H9 (cell line): ENCODE results near the gene CASP6. TPM values are rescaled to one million over a fixed set of nuclear protein-coding genes. Genes with fewer than 3 reads are reported as not detected.
A peak's percentile ranks its signal among the peaks of the same experiment; 100 is the strongest.

Source experiments
- DNase-seq: peaks from one replicate; pipeline ENCODE4 v3.0.0-alpha.2; 2017
- H2AFZ ChIP-seq: one replicate; pipeline ENCODE4 v1.6.1; 2013; ENCODE audit warnings: mild to moderate bottlenecking, low read length, control low read depth, moderate library complexity
- H2AK5ac ChIP-seq: 2 replicates; pipeline ENCODE4 v1.6.1; 2013; ENCODE audit warnings: low read length, control low read depth, mixed read lengths; ENCODE audit not compliant: insufficient read length
- H2BK120ac ChIP-seq: one replicate; pipeline ENCODE4 v1.6.1; 2013; ENCODE audit warnings: low read depth, mild to moderate bottlenecking, low read length, control low read depth, inconsistent platforms; ENCODE audit not compliant: poor library complexity, severe bottlenecking
- H2BK12ac ChIP-seq: 2 replicates; pipeline ENCODE4 v1.6.1; 2013; ENCODE audit warnings: low read length, control low read depth, mixed read lengths, low read depth; ENCODE audit not compliant: insufficient read length
- H2BK15ac ChIP-seq: 2 replicates; pipeline ENCODE4 v1.6.1; 2013; ENCODE audit warnings: low read depth, low read length, control low read depth
- H2BK20ac ChIP-seq: one replicate; pipeline ENCODE4 v1.6.1; 2013; ENCODE audit warnings: low read depth, mild to moderate bottlenecking, low read length, control low read depth, inconsistent platforms; ENCODE audit not compliant: poor library complexity, severe bottlenecking
- H2BK5ac ChIP-seq: 2 replicates; pipeline ENCODE4 v1.6.1; 2013; ENCODE audit warnings: low read length, control low read depth, mixed read lengths; ENCODE audit not compliant: insufficient read length
- H3K14ac ChIP-seq: 2 replicates; pipeline ENCODE4 v1.6.1; 2013; ENCODE audit warnings: low read length, control low read depth; ENCODE audit not compliant: insufficient read depth
- H3K18ac ChIP-seq: 2 replicates; pipeline ENCODE4 v1.6.1; 2013; ENCODE audit warnings: low read depth, mild to moderate bottlenecking, mixed read lengths, low read length, control low read depth; ENCODE audit not compliant: insufficient read length
- H3K23ac ChIP-seq: 2 replicates; pipeline ENCODE4 v1.6.1; 2013; ENCODE audit warnings: low read length, control low read depth, mixed read lengths, low read depth; ENCODE audit not compliant: insufficient read length
- H3K23me2 ChIP-seq: 2 replicates; pipeline ENCODE4 v1.6.1; 2013; ENCODE audit warnings: low read depth, mild to moderate bottlenecking, mixed read lengths, low read length, control low read depth; ENCODE audit not compliant: insufficient read length, poor library complexity, severe bottlenecking
- H3K27ac ChIP-seq: 2 replicates; pipeline ENCODE4 v1.5.1; 2013; ENCODE audit warnings: low read length, control low read depth, mixed read lengths, low read depth; ENCODE audit not compliant: insufficient read length
- H3K27me3 ChIP-seq: 2 replicates; pipeline ENCODE4 v1.6.1; 2013; ENCODE audit warnings: low read length, control low read depth, inconsistent platforms; ENCODE audit not compliant: insufficient read depth
- H3K4ac ChIP-seq: 2 replicates; pipeline ENCODE4 v1.6.1; 2013; ENCODE audit warnings: low read depth, mild to moderate bottlenecking, control low read depth, inconsistent platforms, low read length, moderate library complexity
- H3K4me1 ChIP-seq: 2 replicates; pipeline ENCODE4 v1.6.1; 2013; ENCODE audit warnings: low read length, control low read depth, inconsistent platforms; ENCODE audit not compliant: insufficient read depth
- H3K4me2 ChIP-seq: 2 replicates; pipeline ENCODE4 v1.6.1; 2013; ENCODE audit warnings: low read length, control low read depth, mixed read lengths; ENCODE audit not compliant: insufficient read length, insufficient read depth
- H3K56ac ChIP-seq: 2 replicates; pipeline ENCODE4 v1.6.1; 2013; ENCODE audit warnings: low read depth, mild to moderate bottlenecking, mixed read lengths, low read length, control low read depth; ENCODE audit not compliant: insufficient read length
- H3K79me1 ChIP-seq: 2 replicates; pipeline ENCODE4 v1.6.1; 2013; ENCODE audit warnings: low read depth, mild to moderate bottlenecking, moderate library complexity, low read length, control low read depth, inconsistent platforms; ENCODE audit not compliant: insufficient read depth, poor library complexity, severe bottlenecking
- H3K79me2 ChIP-seq: 2 replicates; pipeline ENCODE4 v1.6.1; 2013; ENCODE audit warnings: low read length, control low read depth, inconsistent platforms; ENCODE audit not compliant: insufficient read depth
- H3K9ac ChIP-seq: 2 replicates; pipeline ENCODE4 v1.6.1; 2013; ENCODE audit warnings: low read length, control low read depth, mixed read lengths; ENCODE audit not compliant: insufficient read length; ENCODE audit errors: extremely low read depth
- H3K9me3 ChIP-seq: one replicate; pipeline ENCODE4 v1.6.1; 2013; ENCODE audit warnings: low read depth, low read length, inconsistent platforms; ENCODE audit not compliant: control insufficient read depth
- H3T11ph ChIP-seq: one replicate; pipeline ENCODE4 v1.6.1; 2013; ENCODE audit warnings: mild to moderate bottlenecking, low read length, control low read depth, inconsistent platforms
- H4K20me1 ChIP-seq: one replicate; pipeline ENCODE4 v1.6.1; 2013; ENCODE audit not compliant: control insufficient read depth, insufficient read length, insufficient read depth
- H4K5ac ChIP-seq: 2 replicates; pipeline ENCODE4 v1.6.1; 2013; ENCODE audit warnings: low read depth, mild to moderate bottlenecking, mixed read lengths, low read length, control low read depth; ENCODE audit not compliant: insufficient read length
- H4K8ac ChIP-seq: replicated peaks from 2 replicates; pipeline ENCODE4 v1.6.1; 2013; ENCODE audit warnings: low read length, control low read depth, mixed read lengths, low read depth; ENCODE audit not compliant: insufficient read length
- H4K91ac ChIP-seq: 2 replicates; pipeline ENCODE4 v1.6.1; 2013; ENCODE audit warnings: low read depth, mild to moderate bottlenecking, moderate library complexity, mixed read lengths, low read length, control low read depth; ENCODE audit not compliant: insufficient read length
- H3K27ac Mint-ChIP-seq, 3 experiments: 2 replicates in 2 of 3; 3 replicates in 1 of 3; pipeline ENCODE4 v1.8.0; 2020 to 2021; ENCODE audit warnings: mixed read lengths in 3 of 3, mild to moderate bottlenecking in 1 of 3, moderate library complexity in 1 of 3
- H3K27me3 Mint-ChIP-seq: 2 replicates; pipeline ENCODE4 v1.8.0; 2021; ENCODE audit warnings: low read depth, mild to moderate bottlenecking, moderate library complexity, mixed read lengths
- H3K36me3 Mint-ChIP-seq, 3 experiments: 2 replicates in 2 of 3; 3 replicates in 1 of 3; pipeline ENCODE4 v1.8.0; 2020 to 2021; ENCODE audit warnings: low read depth in 3 of 3, mixed read lengths in 3 of 3; ENCODE audit not compliant: insufficient read depth in 1 of 3
- H3K4me1 Mint-ChIP-seq, 2 experiments: 2 replicates each; pipeline ENCODE4 v1.8.0; 2020; ENCODE audit warnings: mixed read lengths in 2 of 2
- H3K4me3 Mint-ChIP-seq, 2 experiments: 2 replicates in 1 of 2; 3 replicates in 1 of 2; pipeline ENCODE4 v1.8.0; 2020 to 2021; ENCODE audit warnings: mild to moderate bottlenecking in 2 of 2, mixed read lengths in 2 of 2, moderate library complexity in 1 of 2
- H3K9me3 Mint-ChIP-seq, 2 experiments: 2 replicates in 1 of 2; 3 replicates in 1 of 2; pipeline ENCODE4 v1.8.0; 2020; ENCODE audit warnings: mild to moderate bottlenecking in 2 of 2, mixed read lengths in 2 of 2, moderate library complexity in 1 of 2
- WGBS: extraction: QIAGEN DNeasy Blood & Tissue Kit; methylation state at CpG from one replicate; pipeline ENCODE4 v1.1.7; 2013; ENCODE audit warnings: missing lambda C conversion rate, low lambda C conversion rate, mixed read lengths; ENCODE audit not compliant: insufficient read length; ENCODE audit errors: extremely low coverage; 5-methylcytosine and 5-hydroxymethylcytosine counted together
- total RNA-seq: library from RNA; stranded (reverse); gene quantifications from 2 replicates; pipeline ENCODE4 v1.2.1, GENCODE V29; 2021
- TF ChIP-seq, protein P1 (sequence below): fragments of 200-600 bp; sonication (generic); conservative IDR thresholded peaks from 3 replicates; pipeline ENCODE4 v1.8.0; 2021; ENCODE audit warnings: antibody characterized with exemption, mild to moderate bottlenecking

Gene CASP6
- total RNA-seq, 1 experiment from 2014 or later = 25.2 TPM

DNA sequence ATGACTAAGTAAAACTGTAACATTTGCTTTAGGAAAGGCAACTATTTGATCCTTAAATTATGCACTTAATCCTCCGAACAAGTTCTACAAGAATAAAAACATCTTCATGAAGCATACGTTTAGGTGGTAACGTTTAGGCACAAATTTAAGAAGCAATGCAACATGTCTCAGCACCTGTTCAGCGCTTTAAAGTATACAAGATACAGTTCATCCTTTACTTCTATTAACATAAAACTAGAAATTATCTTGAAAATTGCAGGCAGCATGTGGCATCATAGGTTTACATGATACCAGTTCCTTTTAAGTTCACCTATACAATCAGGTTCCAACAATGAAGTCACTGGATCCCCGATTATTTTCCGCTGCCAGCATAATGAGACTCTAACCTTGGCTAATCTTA lies 25.1 kb upstream of the CASP6 start:
- Mint-ChIP-seq H3K9me3 (no peaks in the 10 kb centered on the region), H3K4me3 (peak overlapping the region; percentile 94 to 95), H3K27ac (peak overlapping the region in 1 of 3 experiments; percentile 3; a peak in 1 of 7 replicates), H3K4me1 (peaks cover 12 to 14% of the 10 kb centered on the region in 2 experiments), H3K27me3 (no peaks in the 10 kb centered on the region), H3K36me3 (peaks cover 4 to 14% (median 8%) of the 10 kb centered on the region in 3 experiments; a peak in 6 of 7 replicates)
- H3K27ac ChIP-seq = no peak overlapping the region
- H3K4me2 ChIP-seq = peak overlapping the region; percentile 100
- H3K9ac ChIP-seq = peak overlapping the region; percentile 96
- H2BK12ac ChIP-seq = no peak overlapping the region
- H3K18ac ChIP-seq = no peak overlapping the region
- H3T11ph ChIP-seq = no peak overlapping the region
- H4K91ac ChIP-seq = no peak overlapping the region
- no peak overlapping the region for H2BK20ac ChIP-seq
- peaks cover 4% of the 10 kb centered on the region for H3K23me2 ChIP-seq
- TF ChIP-seq, protein P1, sequence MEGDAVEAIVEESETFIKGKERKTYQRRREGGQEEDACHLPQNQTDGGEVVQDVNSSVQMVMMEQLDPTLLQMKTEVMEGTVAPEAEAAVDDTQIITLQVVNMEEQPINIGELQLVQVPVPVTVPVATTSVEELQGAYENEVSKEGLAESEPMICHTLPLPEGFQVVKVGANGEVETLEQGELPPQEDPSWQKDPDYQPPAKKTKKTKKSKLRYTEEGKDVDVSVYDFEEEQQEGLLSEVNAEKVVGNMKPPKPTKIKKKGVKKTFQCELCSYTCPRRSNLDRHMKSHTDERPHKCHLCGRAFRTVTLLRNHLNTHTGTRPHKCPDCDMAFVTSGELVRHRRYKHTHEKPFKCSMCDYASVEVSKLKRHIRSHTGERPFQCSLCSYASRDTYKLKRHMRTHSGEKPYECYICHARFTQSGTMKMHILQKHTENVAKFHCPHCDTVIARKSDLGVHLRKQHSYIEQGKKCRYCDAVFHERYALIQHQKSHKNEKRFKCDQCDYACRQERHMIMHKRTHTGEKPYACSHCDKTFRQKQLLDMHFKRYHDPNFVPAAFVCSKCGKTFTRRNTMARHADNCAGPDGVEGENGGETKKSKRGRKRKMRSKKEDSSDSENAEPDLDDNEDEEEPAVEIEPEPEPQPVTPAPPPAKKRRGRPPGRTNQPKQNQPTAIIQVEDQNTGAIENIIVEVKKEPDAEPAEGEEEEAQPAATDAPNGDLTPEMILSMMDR = no peak
- no peak overlapping the region for H4K5ac ChIP-seq
- H3K4ac ChIP-seq = no peak overlapping the region
- H2AK5ac ChIP-seq = no peak overlapping the region
- H2BK120ac ChIP-seq = no peak overlapping the region
- no peak overlapping the region for H4K8ac ChIP-seq
- no peaks in the 10 kb centered on the region for H3K9me3 ChIP-seq
- peaks cover 11% of the 10 kb centered on the region; the same call in 1 of the 2 replicates for H3K79me2 ChIP-seq
- H3K79me1 ChIP-seq = no peaks in the 10 kb centered on the region
- no peak overlapping the region for H2BK15ac ChIP-seq
- WGBS = no CpG with 5 or more reads among the region's 6 CpGs
- no peak overlapping the region for H2BK5ac ChIP-seq
- H3K23ac ChIP-seq = no peak overlapping the region
- H4K20me1 ChIP-seq = no peaks in the 10 kb centered on the region
- H3K4me1 ChIP-seq = no peaks in the 10 kb centered on the region
- H3K56ac ChIP-seq = no peak overlapping the region
- no peak overlapping the region for H2AFZ ChIP-seq
- DNase-seq = no peak
- no peaks in the 10 kb centered on the region for H3K27me3 ChIP-seq
- no peak overlapping the region for H3K14ac ChIP-seq
